ENCODE results near the gene TTLL11.

- TF ChIP-seq POLR2A (IDR thresholded peaks at IDR 0.05; ENCODE audit: low read depth, low read length), result no peak
- TF ChIP-seq TAF1 (IDR thresholded peaks at IDR 0.05; ENCODE audit: low read depth, low read length), result no peak
- TF ChIP-seq PAX5 (IDR thresholded peaks at IDR 0.05; ENCODE audit: insufficient read depth, low read length, severe bottlenecking), result no peak
- TF ChIP-seq POLR2AphosphoS5 (IDR thresholded peaks at IDR 0.05; ENCODE audit: low read depth, low read length), result no peak
- no peak for TF ChIP-seq POU2F2 (IDR thresholded peaks at IDR 0.05; ENCODE audit: low read depth, low read length)
- no peak for TF ChIP-seq SPI1 (IDR thresholded peaks at IDR 0.05; ENCODE audit: low read depth, low read length)
Observed at GRCh38 chr9:121890746-121891145, 202.4 kb downstream of the TTLL11 start.

Measured in GM12891 (cell line).